ENCODE results near the gene SLC13A5.

SLC13A5 gene

GRCh38 chr17:6684460-6684783 is 28.7 kb downstream of the SLC13A5 start:
- no peaks in the 10 kb centered on the region for H3K4me1 Mint-ChIP-seq
- H3K27me3 Mint-ChIP-seq, result peaks cover 27% of the 10 kb centered on the region
- ATAC-seq (no peak), DNase-seq (no peak)
- no peak overlapping the region for H3K4me3 Mint-ChIP-seq
- H3K36me3 Mint-ChIP-seq (ENCODE audit: low read depth), result no peaks in the 10 kb centered on the region
- H3K9me3 Mint-ChIP-seq, result no peaks in the 10 kb centered on the region
- no peak overlapping the region for H3K27ac Mint-ChIP-seq

DNA sequence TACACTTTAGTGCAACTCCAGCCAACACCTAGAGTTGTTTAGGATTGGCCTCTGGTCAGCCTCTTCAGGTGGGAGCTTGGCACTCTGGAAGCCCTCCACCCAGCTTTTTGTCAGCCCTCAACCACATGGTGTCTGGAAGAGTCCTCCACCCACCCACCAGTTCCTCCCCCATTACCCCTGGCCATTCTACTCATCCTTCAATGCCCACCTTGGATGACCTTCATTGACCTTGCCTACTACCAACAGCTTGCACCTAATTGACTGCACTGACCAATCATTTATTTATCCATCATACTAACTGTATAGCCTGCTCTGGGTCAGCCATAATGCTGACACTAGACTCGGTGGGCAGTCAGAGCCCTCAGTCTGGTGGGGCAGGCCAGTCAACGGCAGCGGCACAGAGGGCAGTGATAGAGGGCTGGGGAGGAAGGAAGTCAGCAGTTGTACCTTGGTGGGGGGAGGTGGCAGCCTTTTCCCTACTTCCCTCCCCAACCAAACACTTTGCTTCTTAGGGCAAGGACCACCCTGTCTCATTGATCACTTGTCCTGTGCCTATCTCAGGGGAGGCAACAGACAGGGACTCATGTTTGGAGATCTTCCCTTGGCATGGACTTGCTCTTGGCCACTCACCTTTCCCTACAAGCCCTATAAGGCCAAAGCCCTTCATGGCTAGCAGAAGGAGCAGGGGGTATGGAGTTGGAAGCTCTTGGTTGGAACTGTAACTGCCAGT is 29.3 kb downstream of the SLC13A5 start:
- no peak overlapping the region for H3K4me3 Mint-ChIP-seq
- DNase-seq (no peak), ATAC-seq (no peak)
- no peaks in the 10 kb centered on the region for H3K36me3 Mint-ChIP-seq (ENCODE audit: low read depth)
- H3K27ac Mint-ChIP-seq, result no peak overlapping the region
- H3K4me1 Mint-ChIP-seq, result no peaks in the 10 kb centered on the region
- peaks cover 31% of the 10 kb centered on the region for H3K27me3 Mint-ChIP-seq
- H3K9me3 Mint-ChIP-seq, result no peaks in the 10 kb centered on the region

DNA sequence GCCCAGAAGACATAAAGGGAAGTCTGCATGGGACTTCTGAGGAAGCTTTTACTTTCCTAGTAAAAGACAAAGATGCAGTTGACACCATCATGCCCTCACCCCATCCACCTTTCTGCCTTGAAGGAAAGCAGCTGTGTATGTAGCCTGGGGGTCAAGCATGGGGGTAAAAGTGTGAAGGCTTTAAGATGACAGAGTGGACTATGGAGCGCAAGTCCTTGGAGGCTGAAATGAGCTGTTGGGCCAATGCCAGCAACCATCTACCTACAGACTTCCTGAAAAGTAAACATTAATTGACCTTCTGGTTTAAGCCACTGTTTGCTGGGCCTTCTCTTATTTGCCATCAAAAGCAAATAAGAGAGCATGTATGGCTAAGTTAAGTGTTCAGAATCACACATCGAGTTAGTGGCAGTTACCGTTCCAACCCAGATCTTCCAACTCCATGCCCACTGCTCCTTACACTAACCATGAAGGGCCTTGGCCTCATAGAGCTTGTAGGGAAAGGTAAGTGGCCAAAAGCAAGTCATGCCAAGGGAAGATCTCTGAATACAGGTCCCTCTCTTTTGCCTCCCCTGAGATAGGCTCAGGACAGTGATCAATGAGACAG is 30.0 kb downstream of the SLC13A5 start:
- no peak for DNase-seq
- H3K36me3 Mint-ChIP-seq (ENCODE audit: low read depth), result no peaks in the 10 kb centered on the region
- no peaks in the 10 kb centered on the region for H3K9me3 Mint-ChIP-seq
- no peak overlapping the region for H3K27ac Mint-ChIP-seq
- H3K4me3 Mint-ChIP-seq, result no peak overlapping the region
- peaks cover under 1% of the 10 kb centered on the region for H3K4me1 Mint-ChIP-seq
- H3K27me3 Mint-ChIP-seq, result peaks cover 38% of the 10 kb centered on the region
- ATAC-seq, result no peak

GRCh38 chr17:6682339-6682738 is 30.8 kb downstream of the SLC13A5 start:
- Mint-ChIP-seq H3K4me1 (peaks cover 7% of the 10 kb centered on the region), H3K27ac (no peak overlapping the region), H3K36me3 (ENCODE audit: low read depth) (no peaks in the 10 kb centered on the region), H3K9me3 (no peaks in the 10 kb centered on the region), H3K27me3 (peaks cover 43% of the 10 kb centered on the region), H3K4me3 (no peak overlapping the region)
- no peak for ATAC-seq
- no peak for DNase-seq

DNA sequence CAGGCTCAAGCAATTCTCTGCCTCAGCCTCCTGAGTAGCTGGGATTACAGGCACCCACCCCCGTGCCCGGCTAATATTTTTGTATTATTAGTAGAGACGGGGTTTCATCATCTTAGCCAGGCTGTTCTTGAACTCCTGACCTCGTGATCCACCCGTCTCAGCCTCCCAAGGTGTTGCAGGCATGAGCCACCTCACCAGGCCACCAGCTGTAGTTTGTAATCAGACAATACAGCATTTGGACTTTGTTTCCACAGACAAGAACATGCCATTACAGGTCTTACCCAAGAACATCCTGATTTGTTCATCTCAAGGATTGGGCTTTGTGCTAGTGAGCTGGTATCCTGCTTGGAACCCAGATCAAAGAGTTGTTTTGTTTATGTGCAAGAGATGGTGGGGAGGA is 31.5 kb downstream of the SLC13A5 start:
- Mint-ChIP-seq H3K4me1 (peaks cover 7% of the 10 kb centered on the region), H3K4me3 (no peak overlapping the region), H3K9me3 (no peaks in the 10 kb centered on the region), H3K27ac (no peak overlapping the region), H3K27me3 (peaks cover 43% of the 10 kb centered on the region), H3K36me3 (ENCODE audit: low read depth) (no peaks in the 10 kb centered on the region)
- ATAC-seq, result no peak
- DNase-seq, result no peak

GRCh38 chr17:6681176-6681575 is 32.0 kb downstream of the SLC13A5 start:
- ATAC-seq (no peak), DNase-seq (no peak)
- Mint-ChIP-seq H3K9me3 (no peaks in the 10 kb centered on the region), H3K36me3 (ENCODE audit: low read depth) (no peaks in the 10 kb centered on the region), H3K27me3 (peaks cover 43% of the 10 kb centered on the region), H3K4me3 (no peak overlapping the region), H3K4me1 (peaks cover 7% of the 10 kb centered on the region), H3K27ac (no peak overlapping the region)

- peaks cover 7% of the 10 kb centered on the region for H3K4me1 Mint-ChIP-seq
- no peak for ATAC-seq
- H3K27ac Mint-ChIP-seq, result no peak overlapping the region
- H3K4me3 Mint-ChIP-seq, result no peak overlapping the region
- no peak for DNase-seq
- no peaks in the 10 kb centered on the region for H3K9me3 Mint-ChIP-seq
- H3K36me3 Mint-ChIP-seq (ENCODE audit: low read depth), result no peaks in the 10 kb centered on the region
- H3K27me3 Mint-ChIP-seq, result peaks cover 38% of the 10 kb centered on the region
These were observed 33.9 kb downstream of the SLC13A5 start for GRCh38 chr17:6679241-6679640.

DNA sequence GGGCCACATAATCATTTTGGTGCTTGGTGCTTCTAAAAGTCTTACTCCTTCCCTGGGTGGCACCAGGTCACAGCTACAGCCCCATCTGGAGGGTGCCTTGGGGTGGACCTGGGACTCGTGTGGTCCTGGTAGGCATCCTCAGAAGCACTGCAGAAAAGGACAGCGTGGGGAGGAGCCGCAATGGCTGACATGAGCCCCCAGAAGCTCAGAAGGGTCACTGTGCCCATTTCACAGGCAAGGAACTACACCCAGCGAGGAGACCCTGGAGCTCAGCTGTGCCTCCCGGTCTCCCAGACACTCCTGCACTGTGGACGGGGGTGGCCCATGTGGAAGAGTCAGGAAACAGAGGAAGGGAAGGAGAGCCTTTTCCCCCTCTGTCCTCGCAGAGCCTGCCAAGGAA is 35.2 kb downstream of the SLC13A5 start:
- Mint-ChIP-seq H3K9me3 (no peaks in the 10 kb centered on the region), H3K36me3 (ENCODE audit: low read depth) (no peaks in the 10 kb centered on the region), H3K27ac (no peak overlapping the region), H3K4me1 (peaks cover 7% of the 10 kb centered on the region), H3K4me3 (no peak overlapping the region), H3K27me3 (peaks cover 35% of the 10 kb centered on the region)
- no peak for DNase-seq
- no peak for ATAC-seq

GRCh38 chr17:6677158-6677831 is 35.9 kb downstream of the SLC13A5 start:
- Mint-ChIP-seq H3K36me3 (ENCODE audit: low read depth) (no peaks in the 10 kb centered on the region), H3K4me1 (peaks cover 7% of the 10 kb centered on the region), H3K27ac (no peak overlapping the region), H3K9me3 (no peaks in the 10 kb centered on the region), H3K27me3 (peaks cover 31% of the 10 kb centered on the region), H3K4me3 (no peak overlapping the region)
- ATAC-seq, result peak; percentile 49
- DNase-seq, result peak; percentile 24

- ATAC-seq (no peak), DNase-seq (no peak)
- Mint-ChIP-seq H3K4me1 (peaks cover 7% of the 10 kb centered on the region), H3K4me3 (no peak overlapping the region), H3K36me3 (ENCODE audit: low read depth) (no peaks in the 10 kb centered on the region), H3K27ac (no peak overlapping the region), H3K9me3 (no peaks in the 10 kb centered on the region), H3K27me3 (peaks cover 31% of the 10 kb centered on the region)
These were observed 36.4 kb downstream of the SLC13A5 start for GRCh38 chr17:6676802-6677157.

DNA sequence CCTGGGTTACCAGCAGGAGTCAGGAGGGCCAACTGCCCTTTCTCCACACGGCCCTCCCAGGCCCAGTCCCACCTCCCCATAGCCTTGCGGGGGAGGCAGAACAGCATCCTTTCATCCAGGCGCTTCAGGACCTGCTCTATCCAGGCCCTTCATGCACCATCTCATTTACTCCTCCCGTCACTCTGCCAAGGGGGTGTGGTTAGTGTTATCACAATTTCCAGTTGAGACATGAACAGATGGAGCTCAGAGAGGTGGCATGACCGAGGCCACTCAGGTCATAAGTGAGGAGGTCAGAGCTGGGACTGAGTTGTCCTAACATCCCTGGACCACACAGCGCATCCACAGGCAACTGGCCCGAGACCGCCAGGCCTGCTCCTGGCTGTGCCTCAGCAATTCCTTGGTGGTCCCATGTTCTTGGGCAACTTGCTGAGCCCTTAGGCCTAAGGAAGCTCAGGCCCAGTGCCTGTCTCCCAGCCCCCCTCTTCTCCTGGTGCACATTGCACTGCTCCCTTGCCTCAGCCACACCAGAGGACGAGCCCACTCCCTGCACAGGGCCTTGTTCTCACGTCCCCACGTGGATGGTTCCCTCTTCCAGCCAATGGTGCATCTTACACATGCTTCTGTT is 37.9 kb downstream of the SLC13A5 start:
- peaks cover 7% of the 10 kb centered on the region for H3K4me1 Mint-ChIP-seq
- no peaks in the 10 kb centered on the region for H3K9me3 Mint-ChIP-seq
- ATAC-seq (no peak), DNase-seq (no peak)
- H3K27me3 Mint-ChIP-seq, result peaks cover 22% of the 10 kb centered on the region
- H3K36me3 Mint-ChIP-seq (ENCODE audit: low read depth), result no peaks in the 10 kb centered on the region
- no peak overlapping the region for H3K4me3 Mint-ChIP-seq
- H3K27ac Mint-ChIP-seq, result no peak overlapping the region

- Mint-ChIP-seq H3K27ac (no peak overlapping the region), H3K4me3 (no peak overlapping the region), H3K9me3 (no peaks in the 10 kb centered on the region), H3K36me3 (ENCODE audit: low read depth) (no peaks in the 10 kb centered on the region), H3K4me1 (peaks cover 8% of the 10 kb centered on the region), H3K27me3 (peaks cover 17% of the 10 kb centered on the region)
- no peak for ATAC-seq
- DNase-seq, result no peak
These were observed 38.6 kb downstream of the SLC13A5 start for GRCh38 chr17:6674586-6674985.

- DNase-seq (no peak), ATAC-seq (no peak)
- no peaks in the 10 kb centered on the region for H3K36me3 Mint-ChIP-seq (ENCODE audit: low read depth)
- no peaks in the 10 kb centered on the region for H3K9me3 Mint-ChIP-seq
- H3K4me3 Mint-ChIP-seq, result no peak overlapping the region
- H3K4me1 Mint-ChIP-seq, result peaks cover 8% of the 10 kb centered on the region
- peaks cover 2% of the 10 kb centered on the region for H3K27me3 Mint-ChIP-seq
- no peak overlapping the region for H3K27ac Mint-ChIP-seq
These were observed 41.7 kb downstream of the SLC13A5 start for GRCh38 chr17:6671431-6671830.

- Mint-ChIP-seq H3K27me3 (peaks cover 2% of the 10 kb centered on the region), H3K27ac (no peak overlapping the region), H3K4me1 (peaks cover 8% of the 10 kb centered on the region), H3K4me3 (no peak overlapping the region), H3K36me3 (ENCODE audit: low read depth) (no peaks in the 10 kb centered on the region), H3K9me3 (no peaks in the 10 kb centered on the region)
- DNase-seq, result no peak
- ATAC-seq, result no peak
These were observed 42.2 kb downstream of the SLC13A5 start for GRCh38 chr17:6670999-6671398.

GRCh38 chr17:6670571-6670970 is 42.6 kb downstream of the SLC13A5 start:
- Mint-ChIP-seq H3K27ac (no peak overlapping the region), H3K4me1 (peaks cover 8% of the 10 kb centered on the region), H3K9me3 (no peaks in the 10 kb centered on the region), H3K4me3 (no peak overlapping the region), H3K36me3 (ENCODE audit: low read depth) (no peaks in the 10 kb centered on the region), H3K27me3 (peaks cover 2% of the 10 kb centered on the region)
- DNase-seq, result no peak
- no peak for ATAC-seq

Measured in activated naive CD8-positive, alpha-beta T cell treated with anti-CD3 and anti-CD28 coated beads, Interleukin-2, amount 50 U/mL, for 24 hours (primary cell).